ENCODE data around the gene OSM.

OSM gene

DNA sequence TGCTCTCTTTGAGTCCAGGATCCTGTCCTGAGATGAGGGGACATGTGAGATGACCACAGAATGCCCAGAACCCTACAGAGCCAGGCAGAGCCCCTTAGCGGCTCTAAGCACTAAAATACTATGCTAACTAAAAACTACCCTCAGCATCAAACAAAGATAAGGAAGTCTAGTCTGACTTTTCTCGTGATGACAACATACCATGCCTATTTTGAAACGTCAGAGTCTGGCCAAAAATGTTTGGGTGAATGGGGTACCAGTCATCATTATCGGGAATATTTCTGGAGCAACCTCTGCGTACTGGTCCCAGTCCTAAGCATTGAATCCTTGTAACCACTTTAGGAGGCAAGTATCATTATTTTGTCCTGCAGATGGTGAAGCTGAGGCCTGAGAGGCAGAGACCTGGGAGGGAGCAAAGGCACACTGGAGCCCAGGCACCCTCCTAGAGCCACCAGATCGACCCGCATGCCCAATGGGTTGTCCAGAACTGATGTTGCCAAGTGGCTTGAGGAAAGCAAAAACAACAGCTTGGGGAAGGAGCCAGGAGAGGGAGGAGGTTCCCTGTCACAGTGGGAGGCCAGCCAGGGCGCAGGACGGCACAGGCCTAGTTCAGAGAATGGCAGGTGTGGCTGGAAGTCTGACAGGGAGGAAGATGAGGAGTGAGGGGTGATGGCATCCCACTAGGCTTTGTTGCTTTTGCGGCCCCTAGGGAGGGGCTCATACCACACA lies 7.2 kb upstream of the OSM start:
- DNase-seq (ENCODE audit: low read depth, low spot score), result no peak
- TF ChIP-seq, protein P1, sequence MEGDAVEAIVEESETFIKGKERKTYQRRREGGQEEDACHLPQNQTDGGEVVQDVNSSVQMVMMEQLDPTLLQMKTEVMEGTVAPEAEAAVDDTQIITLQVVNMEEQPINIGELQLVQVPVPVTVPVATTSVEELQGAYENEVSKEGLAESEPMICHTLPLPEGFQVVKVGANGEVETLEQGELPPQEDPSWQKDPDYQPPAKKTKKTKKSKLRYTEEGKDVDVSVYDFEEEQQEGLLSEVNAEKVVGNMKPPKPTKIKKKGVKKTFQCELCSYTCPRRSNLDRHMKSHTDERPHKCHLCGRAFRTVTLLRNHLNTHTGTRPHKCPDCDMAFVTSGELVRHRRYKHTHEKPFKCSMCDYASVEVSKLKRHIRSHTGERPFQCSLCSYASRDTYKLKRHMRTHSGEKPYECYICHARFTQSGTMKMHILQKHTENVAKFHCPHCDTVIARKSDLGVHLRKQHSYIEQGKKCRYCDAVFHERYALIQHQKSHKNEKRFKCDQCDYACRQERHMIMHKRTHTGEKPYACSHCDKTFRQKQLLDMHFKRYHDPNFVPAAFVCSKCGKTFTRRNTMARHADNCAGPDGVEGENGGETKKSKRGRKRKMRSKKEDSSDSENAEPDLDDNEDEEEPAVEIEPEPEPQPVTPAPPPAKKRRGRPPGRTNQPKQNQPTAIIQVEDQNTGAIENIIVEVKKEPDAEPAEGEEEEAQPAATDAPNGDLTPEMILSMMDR (IDR thresholded peaks at IDR 0.05; ENCODE audit: insufficient read depth, low read length, missing control alignments), result no peak
- no peak overlapping the region for H3K4me3 ChIP-seq (ENCODE audit: low read depth, low read length)
- POLR2A ChIA-PET, result no interaction called here
- CTCF ChIA-PET, result interaction anchor here (0.6 to 7.5 kb wide), 3 partner anchors 10 to 22 kb away, joined by 3 to 77 read pairs (median 33); partner anchors contain the start of gene CASTOR1

GRCh38 chr22:30272781-30273601 lies 6.3 kb upstream of the OSM start:
- H3K4me3 ChIP-seq (ENCODE audit: low read depth, low read length), result no peak overlapping the region
- POLR2A ChIA-PET, result no interaction called here
- CTCF ChIA-PET, result interaction anchor here (1.0 to 7.5 kb wide), 3 partner anchors 9 to 15 kb away, joined by 4 to 77 read pairs (median 33); partner anchors contain the start of gene CASTOR1
- no peak for DNase-seq (ENCODE audit: low read depth, low spot score)
- TF ChIP-seq, protein P1 (IDR thresholded peaks at IDR 0.05; ENCODE audit: insufficient read depth, low read length, missing control alignments), result no peak

GRCh38 chr22:30270832-30271231 lies 4.2 kb upstream of the OSM start:
- TF ChIP-seq, protein P1 (IDR thresholded peaks at IDR 0.05; ENCODE audit: insufficient read depth, low read length, missing control alignments), result no peak
- ChIA-PET CTCF (interaction anchor here (0.7 to 2.2 kb wide), 5 partner anchors 9 to 163 kb away, joined by 3 to 8 read pairs (median 4); partner anchors contain the start of gene RNF215), POLR2A (no interaction called here)
- no peak overlapping the region for H3K4me3 ChIP-seq (ENCODE audit: low read depth, low read length)
- DNase-seq (ENCODE audit: low read depth, low spot score), result no peak

DNA sequence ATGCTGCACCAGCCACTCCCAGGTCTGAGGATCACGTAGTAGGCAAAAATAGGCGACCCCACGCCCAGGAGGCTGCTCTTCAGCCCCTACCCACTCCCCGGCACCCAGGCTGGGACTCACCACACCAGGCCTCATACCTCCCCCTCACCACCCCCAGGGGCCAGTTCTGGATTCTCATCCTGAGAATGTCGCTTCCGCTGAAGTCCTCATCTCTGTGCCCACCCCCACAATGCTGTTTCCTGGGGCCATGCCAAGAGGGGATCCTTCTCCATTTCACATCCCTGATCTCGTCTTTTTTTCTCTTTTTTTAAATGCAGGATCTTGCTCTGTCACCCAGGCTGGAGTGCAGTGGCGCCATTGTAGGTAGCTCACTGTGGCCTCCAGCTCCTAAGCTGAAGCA lies 1.7 kb upstream of the OSM start:
- TF ChIP-seq, protein P1 (IDR thresholded peaks at IDR 0.05; ENCODE audit: insufficient read depth, low read length, missing control alignments), result no peak
- H3K4me3 ChIP-seq (ENCODE audit: low read depth, low read length), result no peak overlapping the region
- ChIA-PET POLR2A (no interaction called here), CTCF (interaction anchor here (0.6 to 2.6 kb wide), 6 partner anchors 9 to 211 kb away, joined by 3 to 14 read pairs (median 6); partner anchors contain the start of genes CASTOR1 and RNF215)
- DNase-seq (ENCODE audit: low read depth, low spot score), result no peak

GRCh38 chr22:30267382-30268302 lies 991 bp upstream of the OSM start:
- no peak for DNase-seq (ENCODE audit: low read depth, low spot score)
- ChIA-PET CTCF (interaction anchor here (0.7 to 2.6 kb wide), 6 partner anchors 8 to 160 kb away, joined by 3 to 14 read pairs (median 6); partner anchors contain the start of genes CASTOR1 and RNF215), POLR2A (no interaction called here)
- TF ChIP-seq, protein P1 (IDR thresholded peaks at IDR 0.05; ENCODE audit: insufficient read depth, low read length, missing control alignments), result no peak
- H3K4me3 ChIP-seq (ENCODE audit: low read depth, low read length), result no peak overlapping the region
